Measurements from ENCODE around the gene RANBP17.

- TF ChIP-seq CTCF (conservative IDR thresholded peaks at IDR 0.05; ENCODE audit: low read depth, low read length) (no peak), EZH2 (IDR thresholded peaks at IDR 0.05; ENCODE audit: borderline replicate concordance, low read depth, low read length, poor library complexity, severe bottlenecking) (no peak)
Observed at GRCh38 chr5:170903075-170903474, 41.3 kb downstream of the RANBP17 start.

All from A673 (cell line).